AG04450 (cell line): ENCODE measurements around the gene ADAM12. TPM values are rescaled to one million over a fixed set of nuclear protein-coding genes. Genes with fewer than 3 reads are reported as not detected.

Experiments
- CTCF ChIA-PET: fragments of 300-600, 350-600 bp; formaldehyde crosslinking; extraction: SDS; loops from one replicate; lab custom pipeline; 2022; ENCODE audit warnings: antibody characterized with exemption, inconsistent platforms; lab: Charles Lee
- POLR2A ChIA-PET: fragments of 350-600 bp; formaldehyde crosslinking; extraction: SDS; loops from one replicate; lab custom pipeline; 2021; ENCODE audit warnings: antibody characterized with exemption, inconsistent platforms; lab: Yijun Ruan, JAX
- DNase-seq: peaks from one replicate; pipeline ENCODE4 v3.0.0-alpha.2; 2011; ENCODE audit warnings: low read depth, low spot score
- H3K27ac ChIP-seq: one replicate; pipeline ENCODE4 v1.5.1; 2012; ENCODE audit warnings: low read depth, low read length, control low read depth
- H3K27me3 ChIP-seq: one replicate; pipeline ENCODE4 v1.6.0; 2012; ENCODE audit warnings: low read length; ENCODE audit not compliant: control insufficient read depth, insufficient read depth
- H3K4me3 ChIP-seq: 2 replicates; pipeline ENCODE4 v1.5.1; 2011; ENCODE audit warnings: mild to moderate bottlenecking, low read depth, low read length, control low read depth
- H3K9me3 ChIP-seq: 2 replicates; pipeline ENCODE4 v1.5.1; 2012; ENCODE audit warnings: low read length; ENCODE audit not compliant: control insufficient read depth, insufficient read depth
- CTCF ChIP-seq: IDR thresholded peaks from 2 replicates; pipeline ENCODE4 v1.5.1; 2011; ENCODE audit warnings: low read depth, low read length, control low read depth, inconsistent platforms
- polyA plus RNA-seq: library from polyadenylated mRNA; depleted of rRNA; stranded (reverse); fragments of >200 nt; gene quantifications from 2 replicates; pipeline ENCODE4 v1.2.3, GENCODE V29; 2011

ADAM12 gene
- polyA plus RNA-seq, 1 experiment = 8.0 TPM

- DNase-seq = no peak
- no peak for TF ChIP-seq CTCF
- Histone ChIP-seq H3K27me3 (no peaks in the 10 kb centered on the region), H3K9me3 (peaks cover 5% of the 10 kb centered on the region; the same call in 1 of the 2 replicates), H3K4me3 (no peak overlapping the region), H3K27ac (no peak overlapping the region)
- POLR2A ChIA-PET = no interaction called here
- CTCF ChIA-PET = no interaction called here
Observed at GRCh38 chr10:126158133-126158892, 230.0 kb downstream of the ADAM12 start.

GRCh38 chr10:126157189-126157588, 231.1 kb downstream of the ADAM12 start:
- ChIA-PET POLR2A (no interaction called here), CTCF (no interaction called here)
- H3K27ac ChIP-seq = no peak overlapping the region
- peaks cover 2% of the 10 kb centered on the region; the same call in 1 of the 2 replicates for H3K9me3 ChIP-seq
- no peaks in the 10 kb centered on the region for H3K27me3 ChIP-seq
- TF ChIP-seq CTCF = no peak
- no peak overlapping the region for H3K4me3 ChIP-seq
- DNase-seq = no peak

GRCh38 chr10:126156503-126156902, 231.8 kb downstream of the ADAM12 start:
- CTCF ChIA-PET = no interaction called here
- Histone ChIP-seq H3K9me3 (no peaks in the 10 kb centered on the region), H3K4me3 (no peak overlapping the region), H3K27me3 (no peaks in the 10 kb centered on the region), H3K27ac (no peak overlapping the region)
- no peak for DNase-seq
- POLR2A ChIA-PET = no interaction called here
- no peak for TF ChIP-seq CTCF

GRCh38 chr10:126156012-126156411, 232.3 kb downstream of the ADAM12 start:
- Histone ChIP-seq H3K27me3 (no peaks in the 10 kb centered on the region), H3K9me3 (no peaks in the 10 kb centered on the region), H3K27ac (no peak overlapping the region), H3K4me3 (no peak overlapping the region)
- no peak for TF ChIP-seq CTCF
- ChIA-PET CTCF (no interaction called here), POLR2A (no interaction called here)
- no peak for DNase-seq

- H3K9me3 ChIP-seq = no peaks in the 10 kb centered on the region
- no peak for TF ChIP-seq CTCF
- POLR2A ChIA-PET = no interaction called here
Observed at GRCh38 chr10:126155528-126155927, 232.7 kb downstream of the ADAM12 start.

More at GRCh38 chr10:126155528-126155927, 232.7 kb downstream of the ADAM12 start:
- no peak for DNase-seq
- CTCF ChIA-PET = no interaction called here
- H3K27me3 ChIP-seq = no peaks in the 10 kb centered on the region
- no peak overlapping the region for H3K4me3 ChIP-seq
- no peak overlapping the region for H3K27ac ChIP-seq
